Fibroblast of upper back skin (primary cell): ENCODE measurements around the gene MAP3K20.
"Not testable (repeated sequence)": the region's sequence is repeated elsewhere in the genome, so short reads cannot be mapped to it uniquely, and the experiment has no call there.

Source experiments
- DNase-seq: peaks from one replicate; pipeline ENCODE4 v3.0.0-alpha.2; 2013

The MAP3K20 gene

DNA sequence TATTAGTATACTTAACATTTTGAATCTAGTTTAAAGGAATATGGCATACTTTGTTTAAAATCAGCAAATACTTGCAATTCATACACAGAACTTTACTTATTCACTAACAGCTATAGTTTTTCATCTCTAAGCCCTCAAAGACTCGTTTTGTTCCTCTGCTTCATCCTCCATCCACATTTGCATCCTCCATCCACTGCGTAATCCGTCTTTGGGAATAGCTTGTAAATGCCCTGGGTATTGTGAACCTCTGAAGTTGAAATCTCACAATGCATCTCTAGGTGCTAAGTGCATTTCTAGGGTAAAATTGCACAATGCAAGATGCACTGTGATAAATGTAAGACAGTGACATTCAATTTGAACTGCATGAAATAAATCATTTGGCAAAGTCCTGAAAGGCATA is 163.2 kb downstream of the MAP3K20 start:
- no peak for DNase-seq

DNA sequence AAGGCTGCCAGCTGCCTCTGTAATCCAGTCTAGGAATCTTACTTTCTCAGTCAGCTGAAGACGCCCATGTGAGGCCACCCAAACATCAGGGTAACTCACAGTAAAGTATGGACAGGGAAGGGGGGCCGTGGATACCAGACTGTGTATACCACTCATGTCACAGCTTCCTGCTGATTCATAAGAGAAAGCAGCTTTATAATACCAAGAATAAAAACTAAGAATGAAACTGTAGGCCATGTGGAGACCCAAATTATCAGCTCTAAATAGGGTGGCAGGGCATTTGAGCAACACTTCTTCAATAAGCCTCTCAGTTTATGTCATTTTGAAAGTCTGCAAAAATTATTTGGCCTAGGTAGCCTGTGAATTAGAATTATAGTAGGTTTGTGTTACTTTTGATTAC is 164.0 kb downstream of the MAP3K20 start:
- no peak for DNase-seq

DNA sequence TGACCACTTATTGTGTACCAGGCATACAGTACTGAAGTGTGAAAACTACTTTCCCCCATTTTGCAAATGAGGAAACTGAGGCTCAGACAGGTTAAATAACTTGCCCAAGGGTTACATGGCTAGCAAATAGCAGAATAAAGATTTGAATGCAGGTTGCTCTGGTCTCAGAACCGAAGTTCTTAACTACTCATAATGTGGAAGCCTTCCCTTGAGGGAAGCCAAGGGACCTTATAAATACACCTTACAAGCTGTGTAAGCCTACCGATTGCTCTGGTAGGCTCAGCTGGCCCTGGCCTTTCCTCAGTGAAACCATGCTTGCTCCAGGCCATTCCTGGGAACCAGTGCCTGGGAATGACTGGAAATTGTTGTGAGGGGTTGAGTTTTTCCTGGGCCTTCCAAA is 164.4 kb downstream of the MAP3K20 start:
- DNase-seq: no peak

DNA sequence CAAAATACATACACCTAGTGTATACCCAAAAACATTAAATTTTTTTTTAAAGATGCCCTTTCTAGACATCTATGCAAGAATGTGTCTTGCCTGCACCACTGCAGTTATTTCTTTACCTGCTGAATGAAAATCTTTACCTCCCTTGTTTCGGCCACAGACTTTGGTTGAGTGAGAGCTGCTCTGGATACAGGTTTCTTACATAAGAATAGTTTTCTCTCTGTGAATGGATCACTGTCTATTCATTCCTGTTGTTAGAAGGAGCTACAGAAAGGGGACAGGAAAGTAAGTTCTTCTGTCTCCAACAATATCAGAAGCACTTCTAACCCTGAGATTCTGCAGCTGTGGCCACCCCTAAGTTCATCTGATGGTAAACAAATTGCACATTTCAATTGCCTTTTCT is 166.0 kb downstream of the MAP3K20 start:
- no peak for DNase-seq

DNA sequence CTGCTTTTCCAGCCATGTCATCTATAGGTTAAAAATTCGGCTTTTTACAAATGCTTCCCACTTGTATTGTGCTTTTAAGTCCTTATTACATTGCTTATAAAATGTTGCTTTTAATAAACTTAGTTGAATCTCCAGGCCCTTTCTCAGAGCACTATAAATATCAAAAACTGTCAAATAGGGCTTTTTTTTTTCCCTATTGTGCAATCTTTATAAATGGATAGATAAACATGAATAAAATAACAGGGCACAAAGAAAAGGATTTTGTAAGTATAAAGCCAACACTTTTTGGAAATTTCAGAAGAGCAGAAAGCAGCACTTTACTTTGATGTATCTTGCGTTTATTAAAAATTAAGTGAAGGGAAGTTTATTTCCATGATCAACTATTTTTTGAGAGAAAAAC is 171.5 kb downstream of the MAP3K20 start:
- no peak for DNase-seq

DNA sequence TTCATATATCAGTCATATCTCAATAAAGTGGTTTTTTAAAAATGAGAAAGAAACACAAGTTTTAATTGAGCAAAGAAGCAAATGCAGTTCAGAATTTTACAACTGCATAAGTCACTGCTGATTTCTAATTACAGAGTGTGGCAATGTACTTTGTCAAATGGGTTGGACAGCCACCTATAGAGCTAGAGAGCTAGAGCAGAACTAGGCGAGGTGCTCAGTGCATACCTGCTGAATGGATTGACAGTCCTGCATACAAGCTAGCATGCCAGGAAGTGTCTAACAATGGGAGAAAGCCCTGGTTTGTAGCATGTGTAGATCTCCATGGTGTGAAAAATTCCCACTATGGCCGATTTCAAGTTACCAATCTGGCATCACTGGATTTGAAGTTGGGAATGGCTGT is 172.7 kb downstream of the MAP3K20 start:
- no peak for DNase-seq

DNA sequence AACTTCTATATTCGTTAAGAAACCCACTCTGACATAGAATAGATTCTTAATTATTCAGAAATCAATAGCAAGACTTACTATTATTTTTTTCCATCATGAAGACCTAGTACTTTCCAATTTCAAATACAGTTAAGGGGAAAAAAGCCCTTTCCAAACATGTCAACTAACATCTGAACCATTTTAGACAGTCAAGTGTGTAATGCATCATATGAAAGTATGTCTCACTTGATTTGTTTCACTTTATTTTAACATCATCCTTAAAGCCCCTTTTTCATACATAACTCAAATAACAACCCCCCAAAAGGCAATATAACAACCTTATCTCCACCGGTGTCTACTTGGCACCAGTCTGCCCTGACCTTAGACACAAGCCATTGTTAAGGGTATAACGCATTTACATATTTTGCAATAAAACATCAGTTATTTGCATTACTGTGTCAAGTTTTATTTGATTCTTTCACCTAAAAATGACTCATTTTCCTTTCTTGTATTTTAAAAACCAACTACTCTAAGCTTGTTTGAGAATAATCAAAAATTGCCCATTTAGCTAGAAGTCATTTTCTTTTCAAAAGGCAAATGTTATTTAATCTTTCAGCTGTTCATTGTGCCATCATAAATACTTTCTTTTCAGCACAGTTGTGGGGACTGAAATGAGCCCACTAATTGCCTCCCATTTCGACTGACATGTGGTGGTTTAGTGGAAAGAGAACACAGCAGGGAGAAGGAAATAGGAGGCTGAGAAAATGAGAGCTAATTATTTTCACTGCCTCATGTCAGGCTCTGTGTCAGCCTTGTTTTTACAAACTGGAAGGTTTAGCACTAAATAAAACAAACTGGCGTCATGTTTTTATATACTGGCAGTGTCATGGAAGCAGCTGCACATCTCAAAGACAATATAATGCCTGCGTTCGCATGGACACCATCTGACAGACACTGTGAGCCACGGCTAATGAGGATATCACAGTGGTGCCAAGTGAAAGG is 174.3 kb downstream of the MAP3K20 start:
- DNase-seq: no peak

DNA sequence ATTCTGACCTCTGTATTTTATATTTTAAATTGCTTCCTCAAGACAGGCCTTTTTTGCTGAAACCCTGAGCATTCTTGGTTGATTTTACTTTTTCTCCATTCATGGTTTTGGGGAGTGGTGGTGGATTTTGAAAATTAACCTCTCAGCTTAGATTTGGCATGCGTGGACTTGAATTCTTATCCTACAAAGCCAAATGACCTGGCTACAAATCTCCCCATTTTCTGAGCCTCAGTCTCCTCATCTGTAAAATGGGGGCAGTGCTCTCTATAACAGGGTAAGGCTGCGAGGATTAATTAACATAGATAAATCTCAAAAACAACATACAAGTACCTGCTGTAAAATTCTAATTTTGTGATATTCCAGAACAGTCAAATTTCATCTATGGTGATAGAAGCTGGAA is 175.6 kb downstream of the MAP3K20 start:
- DNase-seq: no peak

DNA sequence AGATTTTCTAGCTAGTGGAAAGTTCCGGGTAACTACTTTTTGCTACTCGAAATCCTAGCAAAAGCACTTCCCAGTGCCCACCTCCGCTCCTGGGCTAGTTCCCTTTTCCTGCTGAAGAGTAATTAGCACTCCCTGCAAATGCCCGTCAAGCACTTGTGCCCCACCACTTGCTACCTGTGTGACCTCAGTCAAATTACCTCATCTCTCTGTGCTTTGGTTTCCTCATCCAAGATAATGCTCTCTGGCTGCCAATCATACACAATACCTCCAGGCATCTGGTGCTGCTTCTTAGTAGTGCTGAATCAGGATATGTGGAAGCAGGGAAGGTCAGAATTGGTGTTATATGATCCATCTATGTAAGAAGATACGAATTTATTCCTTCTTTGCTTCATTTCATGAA is 176.9 kb downstream of the MAP3K20 start:
- no peak for DNase-seq

DNA sequence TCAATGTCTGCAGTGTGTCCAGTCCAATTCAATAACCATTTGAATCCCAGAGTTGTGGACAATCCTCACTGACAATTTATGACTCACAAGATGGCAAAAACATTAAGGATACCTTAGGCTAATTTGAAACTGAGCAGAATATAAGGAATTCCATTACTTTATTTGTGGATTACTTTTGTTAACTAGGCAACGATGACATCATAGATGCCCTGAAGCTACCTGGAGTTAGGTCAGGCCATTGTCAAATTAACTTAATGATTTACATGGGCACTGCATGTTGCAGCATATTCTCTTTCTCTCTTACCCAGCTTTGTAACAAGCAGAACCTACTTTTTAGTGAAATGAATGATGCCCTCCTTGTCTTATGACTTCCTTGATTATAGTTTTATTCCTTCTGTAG is 179.0 kb downstream of the MAP3K20 start:
- no peak for DNase-seq

DNA sequence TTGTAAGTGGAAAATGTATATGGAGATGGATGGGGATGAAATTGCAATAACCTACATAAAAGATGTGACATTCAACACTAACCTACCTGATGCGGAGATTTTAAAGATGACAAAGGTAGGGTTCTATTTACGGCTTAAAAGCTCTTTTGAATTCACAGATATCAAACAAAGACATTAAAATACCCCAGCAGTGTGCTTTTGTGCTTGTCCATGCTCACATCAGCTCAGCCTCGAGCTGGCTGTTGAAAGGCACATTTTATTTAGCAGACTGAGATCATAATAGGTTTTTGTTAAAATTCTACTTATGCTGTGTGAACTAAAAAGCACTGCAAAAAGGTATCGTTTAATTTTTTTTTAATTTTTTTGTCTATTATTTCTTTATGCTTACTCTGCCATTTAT is 183.1 kb downstream of the MAP3K20 start:
- no peak for DNase-seq

DNA sequence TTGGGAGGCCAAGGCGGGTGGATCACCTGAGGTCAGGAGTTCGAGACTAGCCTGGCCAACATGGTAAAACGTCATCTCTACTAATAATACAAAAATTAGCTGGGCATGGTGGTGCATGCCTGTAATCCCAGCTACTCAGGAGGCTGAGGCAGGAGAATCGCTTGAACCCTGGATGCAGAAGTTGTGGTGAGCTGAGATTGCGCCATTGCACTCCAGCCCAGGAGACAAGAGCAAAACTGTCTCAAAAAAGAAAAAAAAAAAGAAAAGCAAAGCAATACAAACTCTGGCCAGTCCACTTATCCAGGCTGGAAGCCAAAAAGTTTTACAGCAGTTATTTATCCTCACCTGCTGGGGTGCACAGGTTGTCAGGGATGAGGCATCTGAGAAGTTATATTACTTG is 186.7 kb downstream of the MAP3K20 start:
- DNase-seq: not testable (repeated sequence)

DNA sequence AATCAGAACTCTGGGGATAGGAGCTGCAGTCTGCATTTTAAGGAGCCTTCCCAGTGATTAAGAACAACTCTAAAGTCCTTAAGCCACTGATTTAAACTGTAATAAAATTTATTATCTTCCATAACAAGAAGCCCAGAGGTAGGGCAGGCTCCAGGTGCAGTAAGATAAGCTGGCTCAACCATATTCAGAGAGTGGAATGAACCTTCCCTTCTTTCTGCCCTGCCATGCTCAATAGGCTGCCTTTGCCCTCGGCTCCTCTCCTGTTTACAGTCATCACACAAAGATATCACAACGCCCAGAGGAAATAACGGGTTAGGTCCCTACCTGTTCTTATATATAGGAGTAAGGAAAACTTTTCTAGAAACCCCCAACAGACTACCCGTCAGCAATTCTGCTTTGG is 188.5 kb downstream of the MAP3K20 start:
- DNase-seq: no peak

DNA sequence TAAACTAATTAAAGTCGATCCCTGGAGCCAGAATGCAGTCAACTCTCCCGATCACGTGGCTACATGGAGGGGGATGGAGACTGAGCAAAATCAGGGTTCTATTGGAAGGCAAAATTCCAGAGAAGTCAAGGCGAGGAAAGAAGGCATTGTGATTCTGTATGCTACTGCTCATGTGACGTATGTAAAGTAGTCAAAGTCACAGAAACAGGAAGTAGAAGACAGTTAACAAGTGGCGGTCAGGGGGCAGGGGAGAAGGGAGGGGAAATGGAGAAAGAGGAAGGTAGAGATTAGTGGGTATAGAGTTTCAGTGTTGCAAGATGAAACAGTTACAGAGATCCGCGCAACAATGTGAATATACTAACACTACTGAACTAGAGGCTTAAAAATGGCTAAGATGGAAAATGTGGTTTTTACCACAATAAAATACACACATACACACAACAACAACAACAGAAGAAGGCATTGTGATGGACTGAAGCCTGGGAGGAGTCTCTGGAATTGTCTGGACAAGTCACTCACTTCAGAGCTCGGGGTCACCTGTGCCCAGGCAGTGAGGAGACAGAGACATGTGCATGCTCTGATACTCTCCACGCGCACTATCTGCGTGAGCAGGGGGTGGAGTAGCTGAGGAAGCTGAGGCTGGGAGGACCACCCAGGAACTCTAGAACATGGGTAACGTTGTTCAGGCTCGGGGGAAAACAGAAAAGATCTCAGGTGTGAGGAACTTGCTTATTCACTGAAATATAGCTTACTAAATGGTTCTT is 189.1 kb downstream of the MAP3K20 start:
- DNase-seq: no peak

DNA sequence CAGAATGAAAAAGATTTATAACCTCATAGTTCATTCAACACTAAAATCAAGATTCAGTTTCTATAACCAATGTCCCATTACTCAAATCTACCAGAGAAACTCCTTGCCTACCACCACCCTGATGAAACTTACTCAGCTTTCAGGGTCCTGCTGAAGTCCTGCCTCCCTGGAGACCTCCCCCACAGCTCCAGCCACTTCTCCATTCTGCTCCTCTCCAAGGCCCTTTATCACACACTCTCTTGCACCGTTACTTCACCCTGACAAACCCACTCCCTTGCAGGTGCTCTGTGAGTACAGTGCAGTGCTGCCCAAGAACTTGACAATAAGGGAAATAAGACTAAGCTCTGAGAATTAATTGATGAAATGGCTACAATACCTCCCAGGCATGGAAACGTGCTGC is 195.5 kb downstream of the MAP3K20 start:
- DNase-seq: no peak

DNA sequence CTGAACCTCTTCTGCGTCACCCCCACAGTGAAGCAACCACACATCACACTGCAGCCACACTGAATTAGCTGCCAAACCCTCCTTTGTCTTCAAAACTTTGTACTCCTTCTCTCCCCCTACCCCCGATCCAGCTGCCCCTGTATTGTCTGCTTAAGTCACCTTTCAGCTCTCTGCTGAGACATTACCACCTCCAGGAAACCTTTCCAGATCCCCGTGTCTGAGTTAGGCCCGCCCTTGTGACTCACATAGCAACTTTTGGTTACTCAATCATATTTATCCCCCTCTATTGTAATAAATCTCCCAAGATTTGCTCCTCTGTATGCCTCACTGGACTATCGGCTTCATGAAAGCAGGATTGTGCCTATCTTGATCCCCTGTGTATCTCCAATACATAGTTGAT is 196.2 kb downstream of the MAP3K20 start:
- DNase-seq: peak; percentile 11

DNA sequence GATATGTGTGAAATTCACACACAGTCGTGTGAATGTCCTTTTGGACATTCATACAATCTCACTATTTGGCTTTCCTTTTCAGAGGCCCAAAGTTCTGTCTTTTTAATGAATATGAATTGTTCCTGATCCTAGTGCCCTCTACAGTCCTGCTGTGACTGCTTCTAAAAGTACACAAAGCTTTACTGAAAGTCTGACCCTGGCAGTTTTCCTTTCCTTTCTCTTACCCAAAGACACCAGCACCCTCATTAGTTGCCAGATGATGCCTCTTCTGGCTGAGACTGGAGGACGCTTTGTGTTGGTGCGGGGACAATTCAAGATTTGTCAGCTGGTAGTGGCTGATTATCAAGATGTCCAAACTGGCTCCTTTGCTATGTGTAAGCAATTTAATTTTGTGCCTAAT is 197.2 kb downstream of the MAP3K20 start:
- no peak for DNase-seq

DNA sequence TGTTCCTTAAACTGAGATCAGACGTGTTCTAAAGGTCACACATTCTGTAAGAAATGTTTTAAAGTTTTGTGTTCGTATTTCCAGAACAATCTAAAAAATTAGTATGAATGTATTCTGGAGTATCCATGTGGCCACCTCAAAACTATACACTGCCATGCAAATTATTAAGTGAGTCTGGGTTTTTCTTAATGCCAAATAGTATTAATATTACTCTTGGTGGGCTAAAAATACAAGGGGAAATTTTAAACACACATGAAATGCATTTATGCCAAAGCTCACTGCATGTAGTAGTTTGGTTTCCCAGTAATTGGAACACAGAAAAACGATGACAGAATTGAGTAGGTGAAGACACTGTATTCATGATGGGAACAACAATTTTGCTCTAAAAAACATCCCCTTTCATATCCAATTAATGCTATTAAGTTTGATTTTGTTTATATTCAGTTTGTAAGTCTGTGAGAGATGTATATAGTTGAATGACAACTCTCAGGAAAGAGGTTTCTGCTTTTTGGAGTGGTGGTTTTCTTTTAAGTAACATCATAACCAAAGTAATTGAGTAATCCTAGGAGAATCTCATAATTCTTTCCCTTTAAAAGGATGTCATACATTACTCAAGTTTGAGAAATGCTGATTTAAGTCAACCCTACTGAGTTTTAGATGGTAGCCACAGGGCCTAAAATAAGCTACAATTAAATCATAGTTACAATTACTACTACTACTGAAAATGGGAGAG is 203.3 kb downstream of the MAP3K20 start:
- DNase-seq: peak; percentile 16

DNA sequence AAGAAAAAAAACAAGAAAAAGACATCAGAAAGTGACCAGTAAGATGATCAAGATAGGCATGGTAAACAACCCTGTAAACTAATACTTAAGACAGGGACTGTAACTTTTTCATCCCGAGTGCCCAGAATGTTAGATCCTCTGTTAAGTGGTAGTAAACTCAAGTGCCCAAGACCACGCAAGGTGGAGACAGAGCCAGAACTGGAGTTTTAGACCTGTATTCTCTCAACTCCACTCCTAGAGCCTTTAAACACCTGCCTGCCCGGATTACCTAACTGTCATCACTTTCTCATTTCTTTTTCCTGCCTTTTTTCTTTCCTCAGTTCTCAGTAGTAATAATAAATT is 203.9 kb downstream of the MAP3K20 start:
- no peak for DNase-seq

DNA sequence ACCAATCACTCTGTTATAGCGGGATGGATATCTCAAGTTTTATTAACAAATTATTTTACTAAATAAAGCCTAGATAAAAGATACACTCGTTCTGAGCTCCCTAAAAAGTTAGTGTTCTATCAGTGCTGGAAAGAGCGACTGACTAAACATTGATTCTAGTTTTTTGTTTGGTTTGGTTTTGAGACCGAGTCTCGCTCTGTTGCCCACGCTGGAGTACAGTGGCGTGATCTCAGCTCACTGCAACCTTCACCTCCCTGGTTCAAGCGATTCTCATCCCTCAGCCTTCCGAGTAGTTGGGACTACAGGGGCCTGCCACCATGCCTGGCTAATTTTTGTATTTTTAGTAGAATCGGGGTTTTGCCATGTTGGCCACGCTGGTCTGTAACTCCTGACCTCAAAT is 205.2 kb downstream of the MAP3K20 start:
- DNase-seq: no peak

DNA sequence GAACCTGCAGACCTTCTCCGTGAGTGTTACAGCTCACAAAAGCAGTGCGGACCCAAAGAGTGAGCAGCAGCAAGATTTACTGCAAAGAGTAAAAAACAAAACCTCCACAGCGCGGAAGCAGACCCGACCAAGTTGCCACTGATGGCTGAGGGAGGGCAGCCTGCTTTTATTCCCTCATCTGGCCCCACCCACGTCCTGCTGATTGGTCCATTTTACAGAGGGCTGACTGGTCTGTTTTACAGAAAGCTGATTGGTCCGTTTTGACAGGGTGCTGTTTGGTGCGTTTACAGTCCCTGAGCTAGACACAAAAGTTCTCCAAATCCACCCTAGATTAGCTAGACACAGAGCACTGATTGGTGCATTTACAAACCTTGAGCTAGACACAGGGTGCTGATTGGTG is 206.3 kb downstream of the MAP3K20 start:
- DNase-seq: not testable (repeated sequence)

DNA sequence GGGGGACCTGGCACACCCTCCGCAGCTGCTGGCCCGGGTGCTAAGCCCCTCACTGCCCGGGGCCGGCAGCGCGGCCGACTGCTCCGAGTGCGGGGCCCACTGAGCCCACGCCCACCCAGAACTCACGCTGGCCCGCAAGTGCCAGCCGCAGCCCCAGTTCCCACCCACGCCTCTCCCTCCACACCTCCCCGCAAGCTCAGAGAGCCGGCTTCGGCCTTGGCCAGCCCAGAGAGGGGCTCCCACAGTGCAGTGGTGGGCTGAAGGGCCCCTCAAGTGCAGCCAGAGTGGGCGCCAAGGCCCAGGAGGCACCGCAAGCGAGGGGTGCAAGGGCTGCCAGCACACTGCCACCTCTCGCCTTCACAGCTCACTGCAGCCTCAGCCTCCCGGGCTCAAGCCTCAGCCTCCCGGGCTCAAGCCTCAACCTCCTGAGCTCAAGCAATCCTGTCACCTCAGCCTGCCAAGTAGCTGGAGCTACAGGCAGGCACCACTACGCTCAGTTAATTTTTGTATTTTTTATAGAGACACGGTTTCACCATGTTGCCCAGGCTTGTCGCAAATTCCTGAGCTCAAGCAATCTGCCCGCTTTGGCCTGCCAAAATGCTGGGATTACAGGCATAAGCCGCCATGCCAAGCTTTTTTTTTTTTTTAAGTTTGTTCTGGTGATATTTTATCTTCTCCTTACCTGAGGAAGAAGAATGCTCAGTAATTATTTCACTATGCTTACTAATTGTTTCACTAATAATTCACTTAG is 207.3 kb downstream of the MAP3K20 start:
- DNase-seq: no peak
